Common myeloid progenitor, CD34-positive (primary cell): ENCODE data around the gene WDFY4.

ENCODE experiments used
- CTCF ChIA-PET: fragments of 350-600 bp; sonication (Branson Sonifier 250); formaldehyde crosslinking; loops from one replicate; lab custom pipeline; 2021; ENCODE audit warnings: antibody characterized with exemption; lab: Charles Lee
- POLR2A ChIA-PET: fragments of 350-600 bp; sonication (Branson Sonifier 250); formaldehyde crosslinking; loops from one replicate; lab custom pipeline; 2021; ENCODE audit warnings: antibody characterized with exemption; lab: Charles Lee
- DNase-seq, 3 donors: peaks; one replicate each; pipeline versions ENCODE4 v3.0.0 to v3.0.0-alpha.2; 2013
- H3K27ac ChIP-seq, 2 experiments: 1 replicate in 1 of 2; 2 replicates in 1 of 2; pipeline ENCODE4 v1.7.0; 2013; ENCODE audit warnings: inconsistent platforms in 2 of 2, low read length in 2 of 2, mild to moderate bottlenecking in 2 of 2, low read depth in 1 of 2, moderate library complexity in 1 of 2; ENCODE audit not compliant: severe bottlenecking in 2 of 2, insufficient read depth in 1 of 2, poor library complexity in 1 of 2
- H3K27me3 ChIP-seq, 5 experiments: replicated peaks in 2 of 5; 1 replicate in 3 of 5; 2 replicates in 2 of 5; pipeline versions ENCODE4 v1.6.1 to v1.7.0; 2013; ENCODE audit warnings: low read length in 4 of 5, mild to moderate bottlenecking in 2 of 5, moderate library complexity in 2 of 5, inconsistent platforms in 1 of 5; ENCODE audit not compliant: insufficient read depth in 5 of 5, control insufficient read depth in 4 of 5
- H3K36me3 ChIP-seq, 4 experiments: 1 replicate in 2 of 4; 2 replicates in 2 of 4; pipeline versions ENCODE4 v1.6.1 to v1.7.0; 2013; ENCODE audit warnings: low read length in 3 of 4, control low read depth in 1 of 4, mild to moderate bottlenecking in 1 of 4; ENCODE audit not compliant: control insufficient read depth in 4 of 4, insufficient read depth in 4 of 4
- H3K4me1 ChIP-seq, 4 experiments: 1 replicate in 3 of 4; 2 replicates in 1 of 4; pipeline versions ENCODE4 v1.6.1 to v1.7.1; 2013; ENCODE audit warnings: low read length in 3 of 4, mild to moderate bottlenecking in 3 of 4, control low read depth in 1 of 4, inconsistent platforms in 1 of 4, moderate library complexity in 1 of 4; ENCODE audit not compliant: control insufficient read depth in 4 of 4, insufficient read depth in 4 of 4; ENCODE audit errors: control extremely low read depth in 1 of 4
- H3K4me3 ChIP-seq, 7 experiments: 1 replicate in 4 of 7; 2 replicates in 3 of 7; pipeline versions ENCODE4 v1.5.1 to v1.7.0; 2013; ENCODE audit warnings: mild to moderate bottlenecking in 7 of 7, low read length in 6 of 7, moderate library complexity in 6 of 7, inconsistent platforms in 2 of 7, low read depth in 2 of 7, control low read depth in 1 of 7; ENCODE audit not compliant: insufficient read depth in 4 of 7, control insufficient read depth in 1 of 7; ENCODE audit errors: extremely low read depth in 1 of 7
- H3K9me3 ChIP-seq, 5 experiments: 1 replicate in 4 of 5; 2 replicates in 1 of 5; pipeline versions ENCODE4 v1.6.1 to v1.7.1; 2013; ENCODE audit warnings: low read length in 4 of 5, mild to moderate bottlenecking in 2 of 5, inconsistent platforms in 1 of 5, low read depth in 1 of 5, moderate library complexity in 1 of 5; ENCODE audit not compliant: control insufficient read depth in 4 of 5, insufficient read depth in 2 of 5; ENCODE audit errors: control extremely low read depth in 1 of 5
- WGBS: methylation state at CpG from one replicate; pipeline ENCODE4 v1.1.5; 2013; ENCODE audit not compliant: insufficient coverage; 5-methylcytosine and 5-hydroxymethylcytosine counted together

Gene WDFY4

DNA sequence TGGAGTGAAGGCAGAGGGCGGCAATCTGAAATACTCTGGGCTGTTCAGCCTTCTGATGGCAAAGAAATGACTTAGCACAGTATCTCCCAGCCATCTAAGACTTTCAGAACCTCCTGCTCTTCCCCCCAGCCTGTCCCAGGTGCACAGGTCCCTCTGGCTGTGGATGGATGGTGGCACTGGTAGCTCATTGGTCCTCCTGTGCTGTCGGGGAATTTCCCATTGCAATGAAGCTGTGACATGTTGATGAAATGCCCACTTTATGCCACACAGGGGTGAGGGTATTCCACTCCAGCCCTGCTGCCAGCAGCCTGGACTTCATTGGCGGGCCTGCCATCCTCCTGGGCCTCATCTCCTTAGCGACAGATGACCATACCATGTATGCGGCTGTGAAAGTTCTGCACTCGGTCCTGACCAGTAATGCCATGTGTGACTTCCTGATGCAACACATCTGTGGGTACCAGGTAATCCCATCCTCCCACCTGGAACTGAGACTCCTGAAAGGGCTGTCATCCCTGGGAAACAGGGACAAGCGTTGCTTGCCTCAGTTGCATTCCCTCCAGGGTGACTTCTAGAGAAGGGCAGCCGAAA is 105.9 kb downstream of the WDFY4 start:
- Histone ChIP-seq H3K4me3 (no peak overlapping the region), H3K4me1 (peaks cover 0 to 14% (median 2%) of the 10 kb centered on the region in 4 experiments), H3K36me3 (peaks cover 17 to 78% (median 53%) of the 10 kb centered on the region in 4 experiments), H3K27ac (no peak overlapping the region), H3K9me3 (no peaks in the 10 kb centered on the region), H3K27me3 (no peaks in the 10 kb centered on the region)
- WGBS, result 94% methylated on average over 8 of the region's 8 CpGs
- CTCF ChIA-PET, result no interaction called here
- DNase-seq, result no peak
- POLR2A ChIA-PET, result no interaction called here

DNA sequence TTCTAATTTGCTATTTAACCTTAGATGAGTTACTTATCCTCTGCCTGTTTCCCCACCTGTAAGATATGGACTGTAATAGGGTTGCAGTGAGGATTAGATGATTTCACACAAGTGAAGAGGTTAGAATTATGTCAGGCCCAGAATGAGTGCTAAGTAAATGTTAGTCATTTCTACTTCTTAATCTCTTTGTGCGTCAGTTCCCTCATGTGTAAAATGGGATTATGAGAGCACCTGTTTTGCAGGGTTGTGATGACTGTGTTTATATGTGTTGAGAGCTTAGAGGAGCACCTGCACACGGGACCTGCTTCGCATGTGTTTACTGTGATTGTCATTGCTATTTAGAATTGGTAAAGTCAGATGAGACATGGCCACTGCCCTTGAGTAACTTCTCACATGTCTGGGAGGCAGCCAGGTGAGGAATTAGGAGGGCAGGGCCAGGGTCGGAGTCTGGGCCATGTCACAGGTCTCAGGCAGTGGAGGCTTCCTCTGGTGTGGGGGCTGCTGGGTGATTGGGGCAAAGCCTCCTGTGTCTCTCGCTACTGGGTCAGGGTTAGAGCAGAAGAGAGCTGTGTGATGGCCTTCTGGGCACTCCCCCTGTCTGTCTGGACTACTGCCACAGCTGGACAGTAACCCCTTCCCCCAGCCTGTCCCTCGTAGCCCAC is 106.7 kb downstream of the WDFY4 start:
- DNase-seq, result no peak
- whole genome bisulfite sequencing, result 98% methylated on average over 5 of the region's 6 CpGs
- no peak overlapping the region for H3K27ac ChIP-seq
- H3K9me3 ChIP-seq, result no peaks in the 10 kb centered on the region
- ChIA-PET POLR2A (no interaction called here), CTCF (no interaction called here)
- no peak overlapping the region for H3K4me3 ChIP-seq
- no peaks in the 10 kb centered on the region for H3K27me3 ChIP-seq
- H3K36me3 ChIP-seq, result peaks cover 15 to 84% (median 52%) of the 10 kb centered on the region in 4 experiments
- H3K4me1 ChIP-seq, result peaks cover 0 to 14% (median 2%) of the 10 kb centered on the region in 4 experiments

DNA sequence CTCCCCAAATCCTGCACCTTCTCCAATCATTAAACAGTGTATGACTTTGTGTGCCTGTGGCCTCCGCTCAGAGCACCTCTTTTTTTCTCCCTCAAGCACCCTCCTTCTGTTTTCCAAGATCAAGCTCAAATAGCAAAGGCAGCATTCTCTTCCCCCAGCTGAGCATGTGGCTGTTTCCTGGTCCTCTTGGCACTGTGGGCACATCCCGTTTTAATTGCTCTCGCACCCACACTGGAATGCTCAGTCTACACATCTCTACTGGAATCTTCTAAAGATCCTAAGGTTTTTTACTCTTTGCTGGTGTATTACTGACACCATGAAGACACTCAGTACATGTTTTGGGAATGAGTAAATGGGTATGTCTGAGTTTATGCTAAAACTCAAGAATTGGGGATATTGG is 107.4 kb downstream of the WDFY4 start:
- Histone ChIP-seq H3K9me3 (no peaks in the 10 kb centered on the region), H3K4me1 (peaks cover 0 to 14% (median 2%) of the 10 kb centered on the region in 4 experiments), H3K4me3 (no peak overlapping the region), H3K27ac (no peak overlapping the region), H3K27me3 (no peaks in the 10 kb centered on the region), H3K36me3 (peaks cover 17 to 84% (median 50%) of the 10 kb centered on the region in 4 experiments)
- DNase-seq, result no peak
- ChIA-PET CTCF (no interaction called here), POLR2A (interaction anchor here (0.6 kb wide), 1 partner anchor 22 kb away, joined by 3 read pairs; no protein-coding TSS in a partner anchor)
- 100% methylated on average over 1 of the region's 3 CpGs for WGBS

DNA sequence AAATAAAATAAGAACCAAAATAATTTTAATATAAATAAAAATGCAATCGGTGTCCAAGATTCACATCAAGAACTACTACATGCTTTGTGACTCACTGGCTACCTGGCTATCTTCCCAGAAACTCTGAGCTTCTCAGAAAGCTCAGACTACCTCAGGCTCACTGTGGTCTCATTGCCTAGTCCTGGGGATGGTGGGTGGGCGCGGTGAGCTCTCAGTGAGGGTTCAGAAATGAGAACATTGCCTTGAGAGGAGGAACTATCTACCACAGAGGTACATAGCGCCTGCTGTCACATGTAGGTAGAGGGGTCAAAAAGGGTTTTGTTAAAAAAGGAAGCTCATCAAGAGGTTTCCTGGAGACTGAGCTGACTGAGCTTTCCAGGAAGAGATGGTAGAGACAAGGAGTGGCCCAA is 108.0 kb downstream of the WDFY4 start:
- WGBS, result 96% methylated on average over 2 of the region's 4 CpGs
- Histone ChIP-seq H3K27ac (no peak overlapping the region), H3K9me3 (no peaks in the 10 kb centered on the region), H3K4me3 (no peak overlapping the region), H3K27me3 (no peaks in the 10 kb centered on the region), H3K4me1 (peaks cover 0 to 14% (median 2%) of the 10 kb centered on the region in 4 experiments), H3K36me3 (peaks cover 13 to 82% (median 47%) of the 10 kb centered on the region in 4 experiments)
- DNase-seq, result peak in 2 of 3 donors; percentile 51 to 57
- ChIA-PET CTCF (no interaction called here), POLR2A (interaction anchor here (0.6 kb wide), 1 partner anchor 23 kb away, joined by 3 read pairs; no protein-coding TSS in a partner anchor)

DNA sequence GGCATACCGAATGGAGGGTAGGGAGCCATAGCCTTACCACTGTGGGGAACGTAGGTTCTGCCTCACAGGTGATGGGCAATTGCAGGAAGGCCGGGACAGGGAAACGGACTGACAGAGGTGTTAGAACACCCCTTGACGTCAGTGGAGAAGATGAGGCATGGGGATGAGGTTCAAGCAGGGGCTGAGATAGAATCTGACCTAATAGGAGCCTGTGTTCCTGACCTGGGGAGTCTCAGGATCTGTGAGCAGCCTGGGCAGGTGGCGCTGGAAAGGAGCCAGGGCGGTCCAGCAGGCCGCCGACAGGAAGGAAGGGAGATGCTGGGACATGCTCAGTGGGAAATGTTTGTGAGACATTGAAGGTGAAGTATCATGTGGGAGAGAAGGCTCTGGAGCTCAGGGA is 109.4 kb downstream of the WDFY4 start:
- ChIA-PET POLR2A (no interaction called here), CTCF (no interaction called here)
- H3K27ac ChIP-seq, result no peak overlapping the region
- H3K27me3 ChIP-seq, result no peaks in the 10 kb centered on the region
- peaks cover 10 to 80% (median 42%) of the 10 kb centered on the region in 4 experiments for H3K36me3 ChIP-seq
- H3K4me3 ChIP-seq, result no peak overlapping the region
- 99% methylated on average over 8 of the region's 9 CpGs for WGBS
- peaks cover 0 to 14% (median 2%) of the 10 kb centered on the region in 4 experiments for H3K4me1 ChIP-seq
- no peaks in the 10 kb centered on the region for H3K9me3 ChIP-seq
- DNase-seq, result no peak

DNA sequence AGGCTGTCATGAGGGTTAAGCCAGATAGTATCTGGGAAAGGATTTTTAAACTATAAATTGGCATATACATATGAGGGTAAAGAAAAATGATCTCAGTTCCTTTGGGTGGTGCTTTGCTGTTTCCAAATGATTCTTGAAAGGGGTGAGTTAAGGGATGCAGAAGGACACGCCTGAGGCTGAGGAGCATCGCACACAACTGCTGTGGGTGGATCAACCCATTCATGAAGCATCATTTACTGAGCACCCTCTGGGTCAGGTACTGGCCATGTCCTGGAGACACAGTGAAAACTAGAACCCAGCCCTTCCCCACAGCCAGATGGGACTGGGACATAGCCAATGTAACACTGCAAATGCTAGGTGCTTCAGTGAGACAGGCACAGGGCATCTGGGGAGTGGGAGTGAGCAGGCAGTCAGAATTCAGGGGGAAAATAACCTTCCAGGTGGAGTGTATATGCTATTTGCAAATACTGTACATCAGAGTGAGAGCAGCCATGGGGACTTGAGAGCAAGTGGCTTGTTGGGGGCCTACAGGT is 112.1 kb downstream of the WDFY4 start:
- no peaks in the 10 kb centered on the region for H3K27me3 ChIP-seq
- H3K27ac ChIP-seq, result no peak overlapping the region
- CTCF ChIA-PET, result no interaction called here
- no peaks in the 10 kb centered on the region for H3K9me3 ChIP-seq
- WGBS, result 100% methylated on average over 2 of the region's 2 CpGs
- POLR2A ChIA-PET, result no interaction called here
- H3K4me1 ChIP-seq, result peaks cover 2 to 32% (median 11%) of the 10 kb centered on the region in 4 experiments
- H3K4me3 ChIP-seq, result no peak overlapping the region
- no peak for DNase-seq
- peaks cover 10 to 67% (median 22%) of the 10 kb centered on the region in 4 experiments for H3K36me3 ChIP-seq

DNA sequence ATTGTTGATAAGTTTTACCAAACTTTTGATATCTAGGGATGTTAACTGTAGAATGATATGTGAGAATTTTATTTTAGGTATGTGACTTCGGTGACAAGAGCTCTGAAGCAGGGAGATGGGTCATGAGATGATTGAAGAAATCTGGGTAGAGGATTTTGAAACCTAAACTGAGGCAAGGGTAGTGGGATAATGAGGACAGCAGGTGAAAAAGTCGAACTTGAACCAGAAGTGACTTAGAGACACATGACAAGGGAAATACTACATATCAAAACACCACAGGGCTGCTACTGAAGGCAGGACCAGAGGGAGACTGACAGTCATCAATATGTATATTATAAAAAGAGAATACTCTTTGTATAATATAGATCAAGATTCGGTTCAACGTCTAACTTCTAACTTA is 113.2 kb downstream of the WDFY4 start:
- DNase-seq, result no peak
- Histone ChIP-seq H3K27me3 (no peaks in the 10 kb centered on the region), H3K27ac (no peak overlapping the region), H3K36me3 (peaks cover 7 to 66% (median 20%) of the 10 kb centered on the region in 4 experiments), H3K9me3 (no peaks in the 10 kb centered on the region), H3K4me3 (no peak overlapping the region), H3K4me1 (peaks cover 1 to 29% (median 11%) of the 10 kb centered on the region in 4 experiments)
- POLR2A ChIA-PET, result no interaction called here
- WGBS, result 100% methylated on average over 1 of the region's 4 CpGs
- CTCF ChIA-PET, result no interaction called here
